IPS-11a (cell line): Measurements from ENCODE around the gene SLC30A2.

Source experiments
- H3K4me3 ChIP-seq: one replicate; pipeline ENCODE4 v1.5.1; 2013; ENCODE audit warnings: low read depth, low read length, control low read depth

SLC30A2 gene

DNA sequence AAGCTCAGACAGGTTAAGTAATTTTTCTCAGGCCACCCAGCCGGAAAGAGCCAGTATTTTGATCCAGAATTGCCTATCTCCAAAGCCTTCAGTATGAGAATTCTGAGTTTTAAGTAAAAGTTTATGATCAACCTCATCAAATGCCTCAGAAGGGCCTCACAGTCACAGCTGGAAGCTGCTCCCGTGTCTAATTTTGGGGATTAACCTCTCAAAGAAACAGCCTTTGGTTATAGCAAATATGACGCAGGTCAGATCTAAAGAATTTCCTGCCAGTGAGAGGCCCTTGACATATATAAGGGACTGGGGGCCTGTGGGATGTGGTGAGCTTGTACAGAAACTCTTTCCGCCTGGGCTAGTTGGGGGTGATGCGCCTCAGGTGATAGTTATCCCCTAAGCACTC, 22.1 kb downstream of the SLC30A2 start:
- H3K4me3 ChIP-seq, result no peak overlapping the region

DNA sequence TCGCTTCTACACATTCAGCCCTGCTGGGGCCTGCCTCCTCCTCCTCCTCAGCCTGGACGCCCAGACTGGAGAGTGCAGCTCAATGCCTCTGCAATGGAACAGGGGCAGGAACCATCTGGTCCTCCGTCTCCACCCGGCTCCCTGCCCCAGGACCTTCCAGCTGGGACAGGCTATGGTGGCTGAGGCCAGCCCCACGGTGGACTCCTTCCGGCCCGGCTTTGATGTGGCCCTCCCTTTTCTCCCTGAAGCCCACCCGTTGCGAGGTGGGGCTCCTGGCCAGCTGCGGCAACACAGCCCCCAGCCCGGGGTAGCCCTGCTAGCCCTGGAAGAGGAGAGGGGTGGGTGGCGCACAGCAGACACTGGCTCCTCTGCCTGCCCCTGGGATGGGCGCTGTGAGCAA, 22.9 kb downstream of the SLC30A2 start:
- H3K4me3 ChIP-seq, result no peak overlapping the region

DNA sequence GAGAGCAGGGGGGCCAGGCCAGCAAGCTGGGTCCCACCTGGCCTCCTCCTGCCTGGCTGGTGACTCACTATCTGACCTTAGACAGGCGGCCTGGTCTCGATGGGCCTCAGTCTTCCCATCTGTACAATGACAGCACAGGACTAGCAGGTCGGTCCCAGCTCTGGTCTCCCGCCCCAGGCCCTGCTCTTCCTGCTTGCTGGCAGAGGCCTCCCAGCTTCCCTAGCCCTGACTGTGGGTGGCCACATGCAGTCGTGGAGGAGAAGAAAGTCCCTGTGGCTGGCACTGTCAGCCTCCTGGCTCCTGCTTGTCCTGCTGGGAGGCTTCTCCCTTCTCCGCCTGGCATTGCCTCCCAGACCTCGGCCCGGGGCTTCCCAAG, 23.5 kb downstream of the SLC30A2 start:
- no peak overlapping the region for H3K4me3 ChIP-seq

DNA sequence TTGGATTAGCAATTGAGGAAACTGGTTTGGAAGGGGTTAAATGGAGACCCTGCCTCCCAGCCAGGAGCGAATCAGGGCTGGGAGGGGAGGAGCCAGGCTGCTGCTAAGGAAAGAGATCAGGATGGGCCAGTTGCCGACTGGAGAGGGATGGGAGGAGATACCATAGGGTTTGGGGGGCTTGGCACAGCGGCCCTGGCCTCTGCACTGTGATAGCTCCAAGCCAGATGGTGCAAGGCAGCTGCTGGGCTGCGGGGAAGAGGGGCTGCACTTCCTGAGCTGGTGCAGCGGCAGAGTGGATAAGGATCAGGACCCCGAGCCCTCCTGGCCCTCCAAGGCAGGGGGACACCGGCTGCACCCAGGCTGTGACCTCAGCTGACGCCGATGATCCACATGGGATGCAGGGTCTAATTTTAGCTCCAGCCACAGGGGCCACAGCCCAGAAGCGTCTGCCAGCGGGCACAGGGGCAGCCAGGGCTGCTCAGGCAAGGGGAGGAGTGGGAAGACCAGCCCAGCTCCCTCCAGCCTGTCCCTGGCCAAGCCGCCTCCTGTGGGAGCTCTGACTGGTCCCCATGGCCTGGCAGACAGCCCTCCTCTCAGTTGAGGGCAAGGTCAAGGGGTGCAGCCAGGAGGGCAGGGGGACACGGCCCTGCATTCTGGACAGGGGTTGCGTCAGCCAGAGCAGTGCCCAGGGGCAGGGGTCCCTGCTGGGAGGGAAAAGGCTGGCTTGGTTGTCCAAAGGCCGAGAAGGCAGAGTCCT, 24.1 kb downstream of the SLC30A2 start, which contains the start of gene EXTL1:
Gene EXTL1, plus strand, starts transcription at position 129 of the 757 bp plus-strand sequence. CDS start 872 bp downstream, outside the sequence.
- H3K4me3 ChIP-seq, result no peak within 1 kb of the TSS

DNA sequence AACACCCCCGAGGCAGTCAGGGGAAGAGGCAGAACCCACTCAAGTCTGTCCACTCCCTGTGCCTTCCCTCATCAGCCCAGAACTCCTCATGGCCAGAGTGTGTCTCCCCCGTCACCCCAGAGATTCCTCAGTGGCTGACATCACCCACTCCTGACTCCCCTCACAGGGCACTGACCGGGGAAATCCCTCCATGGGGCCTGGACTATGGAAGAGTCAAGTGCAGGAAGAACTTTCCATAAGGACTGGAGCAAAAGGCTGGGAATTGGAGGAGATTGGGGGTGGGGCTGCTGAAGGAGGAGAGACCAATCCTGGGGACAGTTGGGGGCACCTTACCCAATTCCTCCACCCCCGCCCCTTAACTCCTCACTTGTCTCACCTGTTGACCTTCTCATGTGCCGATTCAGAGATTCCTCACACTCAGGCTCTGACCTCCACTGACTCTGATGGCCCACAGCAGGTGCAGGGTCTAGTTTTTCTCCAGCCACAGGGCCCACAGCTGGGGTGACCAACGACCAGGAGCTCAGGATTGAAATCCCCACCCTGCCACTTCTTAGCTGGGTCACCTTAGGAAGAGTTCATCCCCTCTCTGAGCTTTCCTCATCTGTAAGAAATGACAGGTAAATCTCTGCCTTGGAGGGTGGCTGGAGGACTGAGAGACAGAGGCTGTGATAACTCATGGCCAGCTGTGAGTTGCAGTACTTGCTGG, 24.8 kb downstream of the SLC30A2 start:
- H3K4me3 ChIP-seq, result no peak overlapping the region

DNA sequence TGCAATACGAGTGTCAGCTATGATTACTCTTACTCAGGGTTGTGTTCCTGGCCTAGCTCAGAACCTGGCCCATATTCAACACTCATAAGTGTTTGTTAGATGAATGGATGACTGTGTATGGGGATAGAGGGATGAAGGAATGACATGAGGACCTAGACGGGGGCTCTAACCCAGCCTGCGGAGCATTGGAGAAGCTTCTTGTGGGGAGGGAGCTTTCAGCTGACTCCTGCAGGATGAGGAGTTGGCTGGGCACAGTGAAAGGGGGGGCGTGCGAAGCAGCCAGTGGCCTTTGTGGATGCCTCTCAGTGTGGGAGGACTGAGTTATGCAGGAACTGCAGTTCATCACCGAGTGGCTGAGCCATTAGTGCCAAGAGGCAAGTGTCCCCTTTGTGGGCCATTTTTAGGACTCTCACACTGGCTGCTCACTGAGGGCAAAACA, 25.6 kb downstream of the SLC30A2 start:
- H3K4me3 ChIP-seq, result no peak overlapping the region

DNA sequence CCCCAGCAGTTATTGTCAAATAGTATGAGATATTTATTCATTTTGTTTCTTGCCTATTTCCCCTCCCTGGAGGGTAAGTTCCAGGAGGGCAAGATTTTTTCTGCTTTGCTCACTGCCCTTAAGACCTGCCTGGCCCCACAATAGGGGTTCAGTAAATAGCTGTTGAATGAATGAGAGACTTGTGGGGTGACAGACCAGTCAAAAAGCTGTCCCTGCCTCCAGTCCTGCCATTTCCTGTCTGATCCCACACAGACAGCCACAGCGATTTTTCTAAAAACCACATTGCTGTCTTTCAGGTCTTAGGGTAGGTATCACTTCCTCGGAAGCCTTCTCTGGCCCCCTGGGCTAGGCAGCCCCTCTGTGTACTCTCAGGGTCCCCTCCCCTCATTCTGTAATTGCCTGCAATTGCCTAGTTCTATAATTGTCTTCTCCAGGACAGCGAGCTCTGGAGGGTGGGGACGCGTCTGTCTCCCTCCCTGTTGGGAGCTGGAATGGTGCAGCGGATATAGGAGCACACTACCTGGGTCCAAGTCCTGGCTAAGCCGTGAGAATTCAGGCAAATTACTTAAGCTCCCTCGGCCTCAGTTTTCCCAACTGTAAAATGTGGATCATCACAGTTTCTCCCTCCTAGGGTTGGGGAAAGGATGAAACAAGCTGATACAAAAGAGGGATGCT, 26.1 kb downstream of the SLC30A2 start:
- H3K4me3 ChIP-seq, result no peak overlapping the region

DNA sequence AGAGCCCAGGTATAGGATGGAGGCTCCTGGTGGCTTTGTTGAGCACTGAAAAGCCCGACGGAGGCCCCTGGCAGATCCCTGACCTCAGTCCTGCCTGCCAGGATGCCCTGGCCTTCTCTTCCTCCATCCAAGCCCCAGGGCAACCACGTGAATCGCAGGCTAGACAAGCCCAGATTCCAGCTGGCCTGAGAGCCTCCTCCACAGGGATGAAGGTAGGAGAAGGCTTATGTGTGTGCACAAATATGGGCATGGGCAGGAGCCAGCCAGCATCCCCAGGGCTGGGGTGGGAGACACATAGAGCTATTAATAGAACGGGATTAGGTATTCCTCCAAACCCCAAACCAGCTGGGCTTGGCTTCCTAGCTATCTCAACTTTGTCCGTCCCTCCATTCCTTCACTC, 28.3 kb downstream of the SLC30A2 start:
- no peak overlapping the region for H3K4me3 ChIP-seq

DNA sequence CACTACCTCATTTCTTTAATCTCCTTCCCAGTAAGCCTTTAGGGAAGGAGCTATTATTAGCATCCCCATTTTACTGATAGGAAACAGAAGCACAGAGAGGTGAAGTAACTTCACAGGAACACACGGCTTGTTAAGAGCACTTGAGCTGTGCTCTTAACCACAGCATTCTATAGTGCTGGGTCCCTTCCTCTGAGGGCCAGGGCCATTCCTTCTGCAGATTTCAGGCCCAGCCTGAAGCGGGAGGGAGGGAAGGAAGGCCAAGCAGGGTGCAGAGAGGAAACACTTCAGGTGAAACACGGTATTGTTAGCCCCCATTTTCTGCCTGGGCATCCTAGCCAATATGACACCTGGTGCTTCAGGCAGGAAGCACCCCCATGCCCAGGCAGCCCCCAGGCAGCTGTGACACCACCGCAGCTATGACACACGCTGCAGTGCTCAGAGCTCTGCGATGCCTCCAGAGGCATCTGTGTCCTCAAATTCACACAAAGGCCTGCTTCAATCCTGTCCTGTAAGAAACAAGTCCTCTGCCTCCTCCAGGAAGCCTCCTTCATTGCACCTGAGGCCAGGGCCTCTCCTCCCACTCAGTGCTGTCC, 28.9 kb downstream of the SLC30A2 start:
- no peak overlapping the region for H3K4me3 ChIP-seq

DNA sequence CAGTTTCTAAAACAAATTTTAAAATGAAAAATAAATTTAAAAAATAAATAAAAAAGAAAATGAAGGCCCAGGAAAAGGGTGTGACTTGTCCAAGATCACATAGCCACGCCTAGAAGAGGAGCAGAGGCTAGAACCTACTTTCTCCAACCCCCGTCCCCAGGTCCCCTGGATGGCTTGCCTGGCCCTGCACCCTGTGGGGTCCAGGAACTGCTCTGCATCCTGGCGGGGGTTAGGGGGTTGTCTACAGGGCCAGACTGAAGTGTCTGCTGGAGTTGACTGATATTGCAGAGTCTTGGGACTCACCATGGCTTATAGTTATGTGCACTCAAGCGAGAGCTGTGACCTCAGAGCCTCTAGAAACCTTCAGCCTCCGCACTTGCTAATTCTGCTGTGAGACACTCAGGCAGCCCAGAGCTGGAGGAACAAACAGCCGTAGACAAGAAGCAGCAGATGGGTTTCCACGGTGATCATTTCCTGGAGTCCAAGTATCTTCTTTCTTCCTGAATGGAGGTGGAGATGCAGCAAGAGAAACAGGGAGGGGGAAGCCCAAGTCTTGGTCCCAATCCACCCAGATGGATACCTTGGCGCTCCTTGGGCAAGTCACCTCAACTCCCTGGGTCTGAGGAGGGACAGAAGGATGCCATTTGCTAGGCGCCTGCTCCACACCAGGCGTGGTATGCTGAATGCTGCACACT, 29.5 kb downstream of the SLC30A2 start:
- no peak overlapping the region for H3K4me3 ChIP-seq

DNA sequence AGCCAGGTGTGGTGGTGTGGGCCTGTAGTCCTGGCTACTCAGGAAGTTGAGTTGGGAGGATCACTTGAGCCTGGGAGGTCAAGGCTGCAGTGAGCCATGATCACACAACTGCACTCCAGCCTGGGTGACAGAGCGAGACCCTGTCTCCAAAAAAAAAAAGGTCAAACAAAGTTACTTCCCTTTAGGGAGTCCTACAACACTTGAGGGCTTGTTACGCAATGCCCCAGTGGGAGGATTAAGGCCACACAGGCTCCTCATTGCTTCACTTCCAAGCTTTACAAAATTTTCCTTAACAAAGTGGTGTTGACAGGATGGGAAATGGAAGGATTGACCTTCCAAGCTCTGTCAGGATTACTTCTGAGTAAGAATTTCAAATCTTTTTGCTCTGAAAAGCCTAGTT, 30.6 kb downstream of the SLC30A2 start:
- H3K4me3 ChIP-seq, result no peak overlapping the region

DNA sequence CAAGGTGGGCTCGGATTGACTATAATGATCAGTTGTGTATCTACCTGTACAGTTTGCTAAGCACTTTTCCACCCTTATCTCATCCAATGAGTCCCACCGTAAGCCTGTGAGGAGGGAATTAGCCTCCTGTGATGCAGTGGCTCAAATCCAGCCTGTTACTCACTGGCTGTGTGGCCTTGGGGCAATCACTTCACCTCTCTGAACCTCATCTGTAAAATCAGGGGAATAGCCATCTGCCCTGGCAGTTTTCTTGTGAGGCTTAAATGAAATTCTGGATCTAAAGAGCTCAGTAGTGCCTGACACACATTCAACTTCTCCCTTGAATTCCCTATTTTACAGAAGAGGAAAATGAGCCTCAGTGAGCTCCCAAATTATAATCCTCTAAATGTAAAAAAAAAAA, 31.7 kb downstream of the SLC30A2 start:
- no peak overlapping the region for H3K4me3 ChIP-seq

DNA sequence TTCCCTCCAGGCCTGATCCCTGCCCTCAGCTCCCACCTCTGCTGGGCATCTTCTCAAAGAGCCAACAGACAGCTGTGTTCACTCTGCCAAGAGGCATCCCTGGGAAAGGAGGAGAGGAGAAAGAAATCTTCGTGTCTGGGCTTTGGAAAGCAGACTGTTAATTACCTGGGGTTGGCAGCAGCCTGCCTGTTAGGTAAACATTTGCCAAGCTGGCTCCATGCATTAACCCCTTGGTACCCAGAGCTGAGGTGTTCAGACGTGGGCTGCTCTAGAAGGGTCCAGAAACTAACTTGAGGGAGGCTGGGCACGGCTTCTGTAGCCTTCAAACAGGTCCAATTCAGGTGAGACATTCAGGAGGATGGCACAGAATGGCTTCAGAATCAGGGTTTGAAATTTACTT, 33.1 kb downstream of the SLC30A2 start:
- H3K4me3 ChIP-seq, result no peak overlapping the region

DNA sequence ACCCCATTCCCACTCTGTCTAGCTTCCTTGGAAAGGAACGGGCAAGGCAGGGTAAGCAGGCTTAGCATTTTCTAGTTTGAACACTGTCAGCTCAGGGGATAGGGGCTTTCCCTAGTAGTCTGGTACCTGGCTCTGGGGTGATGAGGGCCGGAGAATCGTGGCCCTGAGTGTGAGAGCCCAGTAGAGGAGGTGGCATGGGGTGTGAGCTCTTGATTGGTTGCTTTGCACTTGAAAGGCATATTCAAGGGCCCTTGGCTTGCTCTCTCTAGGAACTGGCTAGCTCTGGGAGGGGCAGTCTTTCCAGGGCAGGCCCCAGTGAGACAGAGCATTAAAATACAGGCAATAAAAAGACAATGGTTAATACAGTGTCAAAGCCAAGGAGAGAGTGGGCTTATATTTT, 35.1 kb downstream of the SLC30A2 start:
- H3K4me3 ChIP-seq, result no peak overlapping the region

DNA sequence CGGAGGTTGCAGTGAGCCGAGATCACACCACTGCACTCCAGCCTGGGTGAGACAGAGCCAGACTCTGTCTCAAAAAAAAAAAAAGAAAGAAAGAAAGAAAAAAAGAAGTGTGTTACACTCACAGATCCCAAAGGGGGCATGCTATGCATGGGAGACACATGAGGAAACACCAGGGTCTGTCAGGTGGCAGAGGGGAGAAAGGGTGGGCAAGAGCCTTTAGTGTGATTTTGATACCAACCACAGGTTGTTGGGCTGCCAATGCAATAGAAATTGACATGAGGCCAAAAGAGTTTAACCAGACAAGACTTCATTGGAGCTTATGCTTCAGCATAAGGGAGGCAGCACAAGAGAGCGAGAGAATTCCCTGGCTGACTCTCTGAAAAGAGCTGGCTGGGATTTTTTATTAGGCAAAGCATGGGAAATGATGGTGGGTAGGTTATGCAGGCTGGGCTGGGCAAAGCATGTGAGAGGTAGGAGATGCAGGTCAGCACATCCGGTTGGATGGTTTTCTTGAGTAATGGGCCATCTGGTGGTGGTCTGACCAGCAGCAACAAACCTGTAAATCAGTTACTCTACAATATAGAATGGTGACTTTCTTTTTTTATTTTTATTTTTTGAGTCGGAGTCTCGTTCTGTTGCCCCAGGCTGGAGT, 36.0 kb downstream of the SLC30A2 start:
- no peak overlapping the region for H3K4me3 ChIP-seq

DNA sequence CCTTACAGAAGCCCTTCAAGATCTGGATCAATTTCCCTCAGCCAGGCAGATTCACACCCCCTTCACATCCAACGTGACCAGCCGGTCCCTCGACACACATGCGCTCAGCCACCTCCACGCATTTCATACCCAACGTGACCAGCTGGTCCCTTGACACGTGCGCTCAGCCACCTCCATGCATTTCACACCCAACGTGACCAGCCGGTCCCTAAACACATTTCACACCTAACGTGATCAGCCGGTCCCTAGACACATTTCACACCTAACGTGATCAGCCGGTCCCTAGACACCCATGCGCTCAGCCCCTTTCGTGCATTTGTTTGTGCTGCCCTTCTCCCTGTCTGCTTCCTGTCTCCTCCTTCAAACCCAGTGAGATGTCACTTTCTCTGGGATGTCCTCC, 39.2 kb downstream of the SLC30A2 start:
- no peak overlapping the region for H3K4me3 ChIP-seq

DNA sequence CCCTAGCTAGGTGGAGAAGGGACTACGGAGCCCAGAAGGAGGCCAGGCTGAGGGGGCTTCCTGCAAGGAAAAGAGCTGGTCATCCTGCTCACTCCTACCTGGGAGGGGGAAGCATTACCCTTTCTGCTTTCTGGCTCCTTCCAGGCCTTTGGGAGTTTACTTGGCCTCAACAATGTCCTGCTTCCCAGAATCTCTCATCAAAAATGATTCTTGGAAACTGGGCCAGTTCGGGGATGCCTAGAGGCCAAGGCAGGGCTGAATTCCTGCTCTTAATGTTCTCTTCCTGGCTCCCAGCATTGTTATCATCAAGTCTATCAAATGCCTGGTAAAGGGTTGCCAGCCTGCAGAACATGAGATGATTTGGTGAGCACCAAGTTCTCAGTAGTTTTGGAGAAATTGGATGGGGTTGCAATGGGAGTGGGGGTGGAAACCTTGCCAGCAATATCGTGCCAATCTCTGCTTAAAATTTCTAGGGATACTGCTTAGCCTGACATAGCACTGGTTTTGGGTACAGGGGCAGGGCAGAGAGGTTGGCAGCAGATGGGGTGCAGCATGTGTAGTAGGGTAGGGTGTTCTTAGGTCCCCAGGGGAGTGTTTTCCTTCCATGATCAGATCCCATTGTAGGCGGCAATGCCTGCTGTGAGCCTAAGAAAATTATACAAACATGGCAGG, 40.3 kb downstream of the SLC30A2 start:
- no peak overlapping the region for H3K4me3 ChIP-seq

DNA sequence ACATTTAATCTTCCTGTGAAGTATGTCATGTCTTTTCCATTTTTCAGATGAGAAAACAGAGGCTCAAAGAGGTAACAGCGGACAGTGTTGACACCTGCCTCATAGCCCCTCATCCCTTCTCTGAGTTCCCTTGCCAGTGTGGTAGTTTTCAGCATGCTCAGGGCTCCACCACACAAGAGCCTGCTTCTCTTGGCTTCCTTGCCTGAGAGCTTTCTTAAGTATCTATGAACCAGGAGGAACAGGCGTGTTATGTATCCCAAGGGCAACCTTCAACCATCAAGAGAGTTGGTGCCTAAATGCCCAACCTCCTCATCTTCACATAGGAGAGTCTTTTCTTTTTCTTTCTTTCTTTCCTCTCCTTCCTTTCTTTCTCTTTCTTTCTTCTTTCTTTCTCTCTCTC, 42.2 kb downstream of the SLC30A2 start:
- no peak overlapping the region for H3K4me3 ChIP-seq

DNA sequence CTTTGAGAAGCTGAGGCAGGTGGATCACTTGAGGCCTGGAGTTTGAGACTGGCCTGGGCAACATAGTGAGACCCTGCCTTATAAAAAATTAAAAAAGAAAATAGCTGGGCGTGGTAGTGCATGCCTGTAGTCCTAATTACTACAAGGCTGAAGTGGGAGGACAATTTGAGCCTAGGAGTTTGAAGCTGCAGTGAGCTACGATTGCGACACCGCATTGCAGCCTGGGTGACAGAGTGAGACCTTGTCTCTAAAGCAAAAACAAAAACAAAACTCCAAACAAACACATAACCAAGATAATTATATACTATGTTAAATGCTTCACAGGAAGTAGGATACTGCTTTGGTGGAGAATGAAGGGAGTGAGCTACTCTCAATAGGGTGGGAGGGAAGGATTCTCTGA, 42.7 kb downstream of the SLC30A2 start:
- no peak overlapping the region for H3K4me3 ChIP-seq
